ENCODE data around the gene SPAG7.

Gene SPAG7

GRCh38 chr17:4939546-4939795, 28.1 kb downstream of the SPAG7 start:
- H3K9me3 ChIP-seq (ENCODE audit: control insufficient read depth, insufficient read depth, low read length) = no peaks in the 10 kb centered on the region
- no peaks in the 10 kb centered on the region for H3K27me3 ChIP-seq (ENCODE audit: control insufficient read depth, insufficient read depth, low read length)
- H3K9ac ChIP-seq (ENCODE audit: low read depth, low read length) = peak overlapping the region; percentile 99
- peaks cover 43% of the 10 kb centered on the region for H3K36me3 ChIP-seq (ENCODE audit: control insufficient read depth, insufficient read depth, low read length)
- peaks cover 7% of the 10 kb centered on the region for H3K4me1 ChIP-seq (ENCODE audit: control insufficient read depth, insufficient read depth, low read length)
- H3K4me3 ChIP-seq (ENCODE audit: low read depth, low read length) = peak overlapping the region; percentile 91

GRCh38 chr17:4938688-4939545, 28.7 kb downstream of the SPAG7 start:
- Histone ChIP-seq H3K4me1 (ENCODE audit: control insufficient read depth, insufficient read depth, low read length) (peaks cover 5% of the 10 kb centered on the region), H3K36me3 (ENCODE audit: control insufficient read depth, insufficient read depth, low read length) (peaks cover 39% of the 10 kb centered on the region), H3K9me3 (ENCODE audit: control insufficient read depth, insufficient read depth, low read length) (no peaks in the 10 kb centered on the region), H3K4me3 (ENCODE audit: low read depth, low read length) (peak overlapping the region; percentile 91), H3K9ac (ENCODE audit: low read depth, low read length) (peak overlapping the region; percentile 99), H3K27me3 (ENCODE audit: control insufficient read depth, insufficient read depth, low read length) (no peaks in the 10 kb centered on the region)

GRCh38 chr17:4938069-4938491, 29.5 kb downstream of the SPAG7 start:
- Histone ChIP-seq H3K4me3 (ENCODE audit: low read depth, low read length) (no peak overlapping the region), H3K9ac (ENCODE audit: low read depth, low read length) (no peak overlapping the region), H3K36me3 (ENCODE audit: control insufficient read depth, insufficient read depth, low read length) (peaks cover 32% of the 10 kb centered on the region)

GRCh38 chr17:4937553-4937952, 30.1 kb downstream of the SPAG7 start:
- H3K4me3 ChIP-seq (ENCODE audit: low read depth, low read length) = no peak overlapping the region
- H3K36me3 ChIP-seq (ENCODE audit: control insufficient read depth, insufficient read depth, low read length) = peaks cover 26% of the 10 kb centered on the region
- H3K9ac ChIP-seq (ENCODE audit: low read depth, low read length) = no peak overlapping the region
- no peaks in the 10 kb centered on the region for H3K9me3 ChIP-seq (ENCODE audit: control insufficient read depth, insufficient read depth, low read length)
- H3K4me1 ChIP-seq (ENCODE audit: control insufficient read depth, insufficient read depth, low read length) = peaks cover 9% of the 10 kb centered on the region
- no peaks in the 10 kb centered on the region for H3K27me3 ChIP-seq (ENCODE audit: control insufficient read depth, insufficient read depth, low read length)

More at GRCh38 chr17:4938069-4938491, 29.5 kb downstream of the SPAG7 start:
- Histone ChIP-seq H3K4me1 (ENCODE audit: control insufficient read depth, insufficient read depth, low read length) (peaks cover 9% of the 10 kb centered on the region), H3K9me3 (ENCODE audit: control insufficient read depth, insufficient read depth, low read length) (no peaks in the 10 kb centered on the region), H3K27me3 (ENCODE audit: control insufficient read depth, insufficient read depth, low read length) (no peaks in the 10 kb centered on the region)

- no peaks in the 10 kb centered on the region for H3K9me3 ChIP-seq (ENCODE audit: control insufficient read depth, insufficient read depth, low read length)
- no peaks in the 10 kb centered on the region for H3K27me3 ChIP-seq (ENCODE audit: control insufficient read depth, insufficient read depth, low read length)
- H3K4me1 ChIP-seq (ENCODE audit: control insufficient read depth, insufficient read depth, low read length) = peaks cover 9% of the 10 kb centered on the region
- no peak overlapping the region for H3K9ac ChIP-seq (ENCODE audit: low read depth, low read length)
- peaks cover 24% of the 10 kb centered on the region for H3K36me3 ChIP-seq (ENCODE audit: control insufficient read depth, insufficient read depth, low read length)
- no peak overlapping the region for H3K4me3 ChIP-seq (ENCODE audit: low read depth, low read length)
Measured at GRCh38 chr17:4936436-4936835, 31.2 kb downstream of the SPAG7 start.

- Histone ChIP-seq H3K9ac (ENCODE audit: low read depth, low read length) (no peak overlapping the region), H3K9me3 (ENCODE audit: control insufficient read depth, insufficient read depth, low read length) (no peaks in the 10 kb centered on the region), H3K27me3 (ENCODE audit: control insufficient read depth, insufficient read depth, low read length) (no peaks in the 10 kb centered on the region), H3K4me3 (ENCODE audit: low read depth, low read length) (no peak overlapping the region), H3K4me1 (ENCODE audit: control insufficient read depth, insufficient read depth, low read length) (peaks cover 9% of the 10 kb centered on the region), H3K36me3 (ENCODE audit: control insufficient read depth, insufficient read depth, low read length) (peaks cover 24% of the 10 kb centered on the region)
Measured at GRCh38 chr17:4935650-4936049, 32.0 kb downstream of the SPAG7 start.

GRCh38 chr17:4934173-4934979, 33.2 kb downstream of the SPAG7 start:
- peak overlapping the region; percentile 26 for H3K9ac ChIP-seq (ENCODE audit: low read depth, low read length)
- H3K4me1 ChIP-seq (ENCODE audit: control insufficient read depth, insufficient read depth, low read length) = peaks cover 9% of the 10 kb centered on the region
- H3K27me3 ChIP-seq (ENCODE audit: control insufficient read depth, insufficient read depth, low read length) = no peaks in the 10 kb centered on the region
- no peaks in the 10 kb centered on the region for H3K9me3 ChIP-seq (ENCODE audit: control insufficient read depth, insufficient read depth, low read length)
- H3K36me3 ChIP-seq (ENCODE audit: control insufficient read depth, insufficient read depth, low read length) = peaks cover 24% of the 10 kb centered on the region
- H3K4me3 ChIP-seq (ENCODE audit: low read depth, low read length) = no peak overlapping the region

GRCh38 chr17:4933646-4934045, 34.0 kb downstream of the SPAG7 start:
- no peak overlapping the region for H3K4me3 ChIP-seq (ENCODE audit: low read depth, low read length)
- H3K9me3 ChIP-seq (ENCODE audit: control insufficient read depth, insufficient read depth, low read length) = no peaks in the 10 kb centered on the region
- no peak overlapping the region for H3K9ac ChIP-seq (ENCODE audit: low read depth, low read length)
- peaks cover 24% of the 10 kb centered on the region for H3K36me3 ChIP-seq (ENCODE audit: control insufficient read depth, insufficient read depth, low read length)
- H3K27me3 ChIP-seq (ENCODE audit: control insufficient read depth, insufficient read depth, low read length) = no peaks in the 10 kb centered on the region
- H3K4me1 ChIP-seq (ENCODE audit: control insufficient read depth, insufficient read depth, low read length) = peaks cover 4% of the 10 kb centered on the region

GRCh38 chr17:4932756-4933155, 34.9 kb downstream of the SPAG7 start:
- no peaks in the 10 kb centered on the region for H3K27me3 ChIP-seq (ENCODE audit: control insufficient read depth, insufficient read depth, low read length)
- H3K36me3 ChIP-seq (ENCODE audit: control insufficient read depth, insufficient read depth, low read length) = peaks cover 18% of the 10 kb centered on the region
- H3K9ac ChIP-seq (ENCODE audit: low read depth, low read length) = peak overlapping the region; percentile 16
- H3K9me3 ChIP-seq (ENCODE audit: control insufficient read depth, insufficient read depth, low read length) = no peaks in the 10 kb centered on the region
- H3K4me3 ChIP-seq (ENCODE audit: low read depth, low read length) = no peak overlapping the region
- peaks cover 4% of the 10 kb centered on the region for H3K4me1 ChIP-seq (ENCODE audit: control insufficient read depth, insufficient read depth, low read length)

- peaks cover 11% of the 10 kb centered on the region for H3K36me3 ChIP-seq (ENCODE audit: control insufficient read depth, insufficient read depth, low read length)
- peak within 1 kb of the TSS; percentile 16 for H3K9ac ChIP-seq (ENCODE audit: low read depth, low read length)
Measured at GRCh38 chr17:4931963-4932362, 35.7 kb downstream of the SPAG7 start, which contains the start of gene GP1BA. TSS of gene GP1BA (plus strand) at chr17:4932277. CDS start at chr17:4932605, 328 bp downstream.

GRCh38 chr17:4928881-4929280, 38.7 kb downstream of the SPAG7 start:
- Histone ChIP-seq H3K36me3 (ENCODE audit: control insufficient read depth, insufficient read depth, low read length) (peaks cover under 1% of the 10 kb centered on the region), H3K27me3 (ENCODE audit: control insufficient read depth, insufficient read depth, low read length) (no peaks in the 10 kb centered on the region), H3K4me1 (ENCODE audit: control insufficient read depth, insufficient read depth, low read length) (peaks cover 4% of the 10 kb centered on the region), H3K4me3 (ENCODE audit: low read depth, low read length) (no peak overlapping the region), H3K9me3 (ENCODE audit: control insufficient read depth, insufficient read depth, low read length) (no peaks in the 10 kb centered on the region), H3K9ac (ENCODE audit: low read depth, low read length) (no peak overlapping the region)

More at GRCh38 chr17:4931963-4932362, 35.7 kb downstream of the SPAG7 start, which contains the start of gene GP1BA:
- Histone ChIP-seq H3K27me3 (ENCODE audit: control insufficient read depth, insufficient read depth, low read length) (no peaks in the 10 kb centered on the region), H3K9me3 (ENCODE audit: control insufficient read depth, insufficient read depth, low read length) (no peaks in the 10 kb centered on the region), H3K4me3 (ENCODE audit: low read depth, low read length) (no peak within 1 kb of the TSS), H3K4me1 (ENCODE audit: control insufficient read depth, insufficient read depth, low read length) (peaks cover 4% of the 10 kb centered on the region)
